Renal cortical epithelial cell (primary cell): ENCODE data around the gene ECT2. TPM values are rescaled to one million over a fixed set of nuclear protein-coding genes. Genes with fewer than 3 reads are reported as not detected.
A peak's percentile ranks its signal among the peaks of the same experiment; 100 is the strongest.

Source experiments
- DNase-seq: peaks from one replicate; pipeline ENCODE4 v3.0.0-alpha.2; 2011; ENCODE audit warnings: low read depth
- total RNA-seq: library from RNA; depleted of rRNA; stranded (reverse); fragments of >200 nt; gene quantifications from 2 replicates; pipeline ENCODE4 v1.2.3, GENCODE V29; 2014

ECT2 gene
- total RNA-seq, 1 donor from 2014 or later = 61.1 TPM

DNA sequence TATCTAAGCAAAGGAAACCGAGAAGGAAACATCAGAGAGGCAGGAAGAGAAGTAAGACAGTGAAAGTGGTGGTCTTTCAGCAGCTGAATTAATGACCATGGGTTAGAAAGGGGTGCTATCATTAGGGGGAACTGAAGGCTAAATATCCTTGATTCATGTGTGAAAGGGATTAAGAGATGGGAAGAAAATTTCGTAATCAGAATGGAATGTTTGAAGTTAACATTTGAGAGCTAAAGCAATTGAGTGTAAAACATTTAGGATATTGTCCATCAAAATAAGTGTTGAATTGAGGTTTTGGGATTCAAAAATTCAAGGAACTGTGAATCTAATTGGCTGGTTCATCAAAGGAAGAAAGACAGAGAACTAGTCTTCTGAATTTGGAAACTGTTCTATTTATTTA lies 4.1 kb upstream of the ECT2 start:
- DNase-seq = peak; percentile 65

DNA sequence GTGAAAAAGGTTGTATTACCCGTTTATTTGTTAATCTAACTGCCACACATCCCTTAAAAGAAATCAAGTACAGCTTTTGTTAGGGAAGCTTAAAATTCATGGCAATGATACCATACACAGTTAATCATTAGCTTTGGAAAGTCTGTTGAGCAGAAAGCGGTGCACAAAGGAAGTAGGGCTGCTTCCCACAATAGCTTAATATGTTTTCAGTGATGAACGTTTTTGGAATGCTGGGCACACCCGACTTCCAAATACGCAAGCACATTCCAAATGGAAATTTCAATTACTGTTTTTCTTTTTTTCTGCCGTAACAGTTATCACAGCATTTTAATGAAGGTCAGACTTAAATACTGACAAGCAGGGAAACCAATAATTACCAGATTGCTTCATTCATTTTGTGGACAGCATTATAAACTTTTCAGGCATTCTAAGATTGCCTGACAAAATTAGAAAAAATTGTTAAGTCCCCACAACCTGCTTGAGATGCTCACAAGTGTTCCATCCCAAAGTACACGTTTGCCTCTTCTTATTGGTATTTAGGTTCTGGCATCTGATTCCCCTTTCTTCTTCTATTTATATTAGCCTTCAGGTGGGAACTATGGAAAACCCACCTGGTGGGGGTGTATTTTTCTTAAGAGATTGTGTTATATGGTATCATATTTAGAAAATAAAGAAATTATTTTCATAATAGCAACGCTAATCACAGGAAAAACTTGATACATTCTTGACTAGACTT lies 1.1 kb upstream of the ECT2 start:
- peak; percentile 100 for DNase-seq

DNA sequence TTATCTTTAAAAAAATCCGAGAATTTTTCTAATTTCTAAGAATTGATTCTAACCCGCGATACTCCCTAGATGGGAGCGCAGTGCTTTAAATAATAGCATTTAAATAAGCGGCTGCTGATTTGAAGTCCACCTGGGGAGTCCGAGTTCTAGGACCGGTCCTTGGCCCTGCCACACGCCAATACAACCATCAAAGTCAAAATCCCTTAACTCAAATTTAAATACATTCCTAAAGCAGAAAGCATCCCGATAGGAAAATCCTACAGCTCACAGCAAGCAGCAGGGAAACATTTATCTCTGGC lies 508 bp upstream of the ECT2 start:
- DNase-seq = no peak

DNA sequence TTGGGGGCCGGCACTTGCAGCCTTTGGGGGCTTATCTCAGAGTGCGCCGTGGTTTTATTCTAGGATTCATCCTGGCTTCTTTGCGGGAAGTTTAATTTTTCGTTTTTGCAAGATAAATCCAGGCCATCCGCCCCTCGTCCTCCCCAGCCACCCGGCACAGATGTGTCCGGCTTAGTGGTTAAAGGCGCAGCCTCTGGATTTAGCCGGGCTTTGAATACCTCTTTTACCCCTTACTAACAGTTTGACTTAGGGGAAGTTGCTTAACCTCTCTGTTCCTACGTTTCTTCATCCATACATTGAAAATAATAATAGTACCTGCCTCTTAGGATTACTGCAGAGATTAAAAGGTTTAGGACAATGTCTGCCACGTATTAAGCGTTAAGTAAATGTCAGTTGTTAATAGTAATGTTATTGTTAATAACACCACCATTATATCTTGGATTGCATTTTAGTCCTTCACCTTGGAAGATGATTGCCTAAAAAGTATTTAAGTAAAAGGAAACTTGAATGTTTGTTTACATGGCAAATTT lies 714 bp downstream of the ECT2 start:
- DNase-seq = peak; percentile 29

DNA sequence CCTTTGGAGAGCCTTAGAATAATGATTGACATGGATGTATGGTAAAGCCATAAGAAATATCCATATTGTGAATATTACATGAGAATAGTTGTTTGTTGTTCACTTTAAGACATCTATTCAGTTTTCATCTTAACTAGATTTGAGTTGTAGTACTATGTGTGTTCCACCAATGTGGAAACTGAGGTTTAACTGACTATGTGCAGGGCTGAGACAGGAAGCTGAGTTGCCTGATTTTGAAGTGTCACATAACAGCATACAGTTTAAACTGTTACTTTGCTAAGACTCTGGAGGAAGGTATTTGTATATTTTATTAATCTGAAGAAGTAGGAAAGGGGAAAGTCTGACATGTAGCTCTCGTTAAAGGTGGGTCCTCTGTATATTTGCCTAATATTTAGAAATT lies 2.1 kb downstream of the ECT2 start:
- no peak for DNase-seq

DNA sequence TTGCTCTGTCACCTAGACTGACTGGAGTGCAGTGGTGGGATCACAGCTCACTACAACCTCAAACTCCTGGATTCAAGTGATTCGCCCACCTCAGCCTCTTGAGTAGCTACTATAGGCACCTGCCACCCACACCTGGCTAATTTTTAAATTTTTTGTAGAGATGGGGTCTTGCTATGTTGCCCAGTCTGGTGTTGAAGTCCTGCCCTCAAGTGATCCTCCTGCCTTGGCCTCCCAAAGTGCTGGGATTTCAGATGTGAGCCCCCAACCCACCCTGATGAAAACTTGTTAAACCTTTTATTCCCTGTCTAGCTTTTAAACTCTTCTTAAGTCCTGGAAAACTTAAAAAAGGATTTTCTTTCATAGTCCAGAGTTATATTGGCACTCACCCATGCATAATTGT lies 2.6 kb downstream of the ECT2 start:
- no peak for DNase-seq

DNA sequence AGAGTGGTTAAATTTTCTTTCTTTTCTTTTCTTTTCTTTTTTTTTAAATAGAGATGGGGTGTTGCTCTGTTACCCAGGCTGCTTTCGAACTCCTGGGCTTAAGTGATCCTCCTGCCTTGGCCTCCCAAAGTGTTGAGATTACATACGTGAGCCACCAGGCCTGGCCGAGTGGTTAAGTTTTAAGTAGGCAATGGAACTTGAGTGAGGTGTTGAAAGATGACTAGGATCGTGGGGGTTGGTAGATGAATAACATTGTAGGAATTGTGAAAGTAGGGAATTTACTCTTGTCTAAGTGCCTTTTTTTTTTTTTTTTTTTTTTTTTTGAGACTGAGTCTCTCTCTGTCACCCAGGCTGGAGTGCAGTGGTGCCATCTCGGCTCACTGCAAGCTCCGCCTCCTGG lies 9.9 kb downstream of the ECT2 start:
- peak; percentile 79 for DNase-seq

DNA sequence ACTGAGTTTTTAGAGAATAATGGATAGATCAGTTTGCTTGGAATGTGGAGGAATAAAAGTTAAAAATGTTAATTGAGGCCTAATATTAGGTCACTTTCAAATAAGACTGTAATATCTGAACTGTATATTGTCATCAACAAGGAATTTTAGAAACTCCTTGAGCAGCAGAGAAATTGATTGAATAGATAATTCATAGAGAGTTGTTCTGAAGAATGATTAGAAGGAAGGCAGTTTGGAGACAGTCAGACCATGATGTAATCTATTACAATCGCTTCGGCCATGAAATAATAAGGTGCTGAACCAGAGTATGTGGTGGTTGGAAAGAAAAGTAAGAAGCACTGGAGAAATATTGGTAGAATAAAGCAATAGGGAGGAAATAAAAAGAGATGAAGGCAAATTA lies 15.7 kb downstream of the ECT2 start:
- DNase-seq = no peak

DNA sequence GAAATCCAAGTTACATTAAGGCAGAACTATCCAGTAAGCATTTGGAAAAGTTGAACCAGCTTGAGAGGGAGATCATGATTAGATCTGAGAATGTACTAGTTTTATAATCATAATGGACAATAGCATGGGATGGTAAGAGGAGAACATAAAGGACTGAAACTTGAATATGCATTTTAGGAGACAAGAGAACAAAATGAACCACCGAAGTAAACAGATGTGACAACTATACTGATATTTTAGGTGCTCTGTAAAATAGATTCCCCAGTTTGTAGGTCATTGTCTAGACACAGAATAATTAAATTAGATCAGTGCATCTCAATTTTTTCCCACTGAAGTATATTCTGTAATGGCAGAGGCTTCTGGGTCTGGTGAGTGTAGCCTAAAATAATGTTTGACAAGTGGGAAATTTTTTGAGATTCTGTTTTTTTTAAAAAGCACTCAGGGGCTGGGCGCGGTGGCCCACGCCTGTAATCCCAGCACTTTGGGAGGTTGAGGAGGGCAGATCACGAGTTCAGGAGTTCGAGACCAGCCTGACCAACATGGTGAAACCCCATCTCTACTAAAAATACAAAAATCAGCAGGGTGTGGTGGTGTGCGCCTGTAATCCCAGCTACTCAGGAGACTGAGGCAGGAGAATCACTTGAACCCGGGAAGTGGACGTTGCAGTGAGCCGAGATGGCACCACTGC lies 16.3 kb downstream of the ECT2 start:
- no peak for DNase-seq

DNA sequence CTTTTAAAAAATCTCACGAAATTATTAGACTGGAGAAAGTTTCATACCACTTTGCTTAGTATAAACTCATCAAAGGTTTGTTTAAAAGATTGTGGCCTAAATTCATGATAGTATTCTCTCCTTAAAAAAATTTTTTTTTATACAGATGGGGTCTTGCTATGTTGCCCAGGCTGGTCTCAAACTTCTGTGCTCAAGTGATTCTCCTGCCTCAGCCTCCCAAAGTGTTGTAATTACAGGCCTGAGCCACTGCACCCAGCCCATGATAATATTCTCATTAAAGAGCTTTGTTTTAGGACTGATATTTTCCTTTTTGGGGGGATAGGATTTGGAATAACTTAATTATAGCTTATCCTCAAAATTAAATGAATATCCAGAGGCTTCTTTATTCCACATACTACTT lies 19.9 kb downstream of the ECT2 start:
- DNase-seq = no peak

DNA sequence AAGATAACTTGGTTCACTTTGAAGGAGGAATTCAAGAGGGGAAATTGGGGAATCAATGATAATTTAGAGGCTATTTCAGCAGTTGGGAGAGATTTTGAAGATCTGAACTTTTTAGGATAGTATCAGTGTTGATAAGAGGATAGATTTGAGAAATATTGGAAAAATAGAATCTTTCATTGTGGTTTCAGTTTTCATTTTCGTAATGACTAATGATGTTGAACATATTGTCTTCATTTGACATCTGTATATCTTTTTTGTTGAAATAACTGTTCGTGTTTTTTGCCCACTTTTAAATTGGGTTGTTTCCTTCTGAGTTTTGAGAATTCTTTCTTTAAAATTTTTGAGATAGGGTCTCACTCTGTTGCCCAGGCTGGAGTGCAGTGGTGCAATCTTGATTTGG lies 21.1 kb downstream of the ECT2 start:
- no peak for DNase-seq

DNA sequence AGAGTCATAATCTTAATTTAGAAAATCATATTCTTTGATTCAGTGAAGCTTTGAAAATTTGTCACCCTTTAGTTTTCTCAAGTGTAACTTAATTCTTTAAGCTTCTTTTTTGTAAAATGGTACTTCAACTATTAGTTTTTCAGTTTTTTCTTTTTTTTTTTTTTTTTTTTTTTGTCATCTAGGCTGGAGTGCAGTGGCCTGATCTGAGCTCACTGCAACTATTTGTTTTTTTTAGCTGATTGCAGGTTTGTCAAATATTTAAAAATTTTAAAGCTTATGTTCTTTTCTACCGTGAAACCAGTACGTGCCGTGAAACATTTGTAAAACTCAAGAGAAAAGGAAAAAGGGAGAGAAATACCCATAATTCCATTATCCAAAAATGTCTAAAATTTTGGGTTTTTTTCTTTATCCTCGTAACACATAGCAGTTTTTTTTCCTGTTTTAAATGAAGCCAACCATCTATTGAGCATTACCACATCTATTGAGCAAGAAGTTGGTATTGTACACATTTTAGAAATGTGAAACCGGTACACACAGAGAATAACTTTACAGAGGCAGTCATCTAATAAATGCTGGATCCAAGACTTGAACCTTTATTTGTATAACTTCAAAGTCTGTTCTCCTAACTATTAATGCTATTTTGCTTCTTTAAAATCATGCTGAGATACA lies 25.7 kb downstream of the ECT2 start:
- peak; percentile 24 for DNase-seq

DNA sequence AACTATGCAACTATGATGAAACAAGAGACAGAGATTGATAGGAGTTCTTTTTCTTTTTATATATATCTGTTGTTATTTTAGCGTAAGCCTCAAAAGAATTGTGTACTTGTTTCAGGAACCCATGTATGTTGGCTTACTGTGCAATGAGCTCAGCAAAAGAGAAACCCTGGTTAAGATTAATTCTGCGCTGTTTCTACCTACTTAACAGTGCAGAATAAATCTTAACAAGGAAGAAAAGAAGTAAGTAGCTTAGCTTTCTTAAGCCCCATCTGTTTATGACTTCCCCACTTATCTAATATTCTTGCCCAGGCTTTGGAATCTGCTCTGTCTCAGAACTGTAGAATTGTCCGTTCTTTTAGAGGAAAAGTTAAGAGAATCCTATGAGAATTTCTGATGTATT lies 27.4 kb downstream of the ECT2 start:
- DNase-seq = no peak

DNA sequence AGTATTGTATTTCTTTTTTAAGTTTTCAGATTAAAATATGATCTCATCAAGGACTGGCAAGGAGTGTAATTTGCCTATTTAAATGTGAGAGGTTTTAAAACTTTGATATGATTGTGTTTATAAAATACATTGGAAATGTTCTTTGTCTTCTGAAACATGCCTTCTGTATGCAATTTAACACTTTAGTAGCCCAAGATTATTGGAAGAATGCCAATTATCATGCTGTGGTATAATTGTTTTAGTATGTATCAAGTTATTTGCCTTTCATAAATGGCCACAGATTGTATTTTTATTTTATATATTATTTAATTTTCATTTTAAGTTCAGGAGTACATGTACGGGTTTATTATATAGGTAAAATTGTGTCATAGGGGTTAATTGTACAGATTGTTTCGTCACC lies 31.7 kb downstream of the ECT2 start:
- no peak for DNase-seq

DNA sequence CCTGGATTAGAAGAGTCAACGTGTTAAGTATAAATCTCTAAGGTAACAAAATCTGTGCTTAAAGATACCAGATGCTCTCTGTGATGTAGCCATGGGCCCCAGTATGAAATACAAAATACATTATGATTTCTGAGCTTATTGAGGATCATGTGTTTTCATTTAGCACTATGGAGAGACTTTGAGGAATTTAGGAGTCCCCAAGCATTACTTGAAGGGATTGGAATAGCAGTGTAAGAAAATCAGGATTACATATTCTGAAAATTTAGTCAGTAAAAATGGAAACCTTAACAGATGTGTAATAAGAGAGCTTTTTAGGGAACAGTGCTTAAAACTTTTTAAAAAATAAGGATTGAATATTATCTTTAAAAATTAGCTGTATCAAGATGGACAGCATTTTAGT lies 35.5 kb downstream of the ECT2 start:
- DNase-seq = no peak

DNA sequence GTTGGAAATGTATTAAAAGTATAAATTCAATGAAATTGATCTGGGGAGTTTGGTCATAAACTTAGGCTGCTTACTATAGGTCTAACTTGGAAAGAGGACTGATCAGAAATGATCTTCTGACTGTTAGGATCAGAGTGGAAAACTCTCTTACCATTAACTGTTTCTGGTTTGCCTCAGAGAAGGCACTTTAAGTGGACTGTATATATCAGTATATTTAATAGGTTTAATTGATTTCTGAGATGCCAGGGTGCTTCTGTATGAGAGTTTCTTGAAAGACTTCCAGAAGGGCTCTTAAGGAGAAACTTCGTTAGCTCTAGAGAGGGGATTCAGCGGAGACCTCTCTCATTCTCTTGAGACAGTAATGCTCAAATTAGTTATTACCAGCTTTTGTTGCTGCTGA lies 36.5 kb downstream of the ECT2 start:
- no peak for DNase-seq

DNA sequence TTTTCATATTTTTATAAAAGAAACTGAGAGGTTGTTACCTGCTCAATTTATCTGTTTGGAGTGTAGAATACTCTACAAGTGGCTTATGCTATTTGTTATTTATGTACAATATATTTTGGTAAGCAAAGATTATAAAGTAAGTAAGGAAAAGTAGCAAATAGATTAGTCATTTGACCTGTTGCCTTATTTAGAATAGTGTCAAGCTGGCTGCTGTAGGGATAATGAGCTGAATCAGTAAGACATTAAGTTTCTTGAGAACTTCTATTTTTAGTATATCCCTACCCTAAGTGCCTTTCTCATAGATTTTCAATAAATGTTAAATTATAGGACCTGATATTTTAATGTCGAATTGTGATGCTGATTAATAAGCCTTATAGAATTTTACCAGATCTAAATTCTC lies 37.2 kb downstream of the ECT2 start:
- DNase-seq = peak; percentile 79

DNA sequence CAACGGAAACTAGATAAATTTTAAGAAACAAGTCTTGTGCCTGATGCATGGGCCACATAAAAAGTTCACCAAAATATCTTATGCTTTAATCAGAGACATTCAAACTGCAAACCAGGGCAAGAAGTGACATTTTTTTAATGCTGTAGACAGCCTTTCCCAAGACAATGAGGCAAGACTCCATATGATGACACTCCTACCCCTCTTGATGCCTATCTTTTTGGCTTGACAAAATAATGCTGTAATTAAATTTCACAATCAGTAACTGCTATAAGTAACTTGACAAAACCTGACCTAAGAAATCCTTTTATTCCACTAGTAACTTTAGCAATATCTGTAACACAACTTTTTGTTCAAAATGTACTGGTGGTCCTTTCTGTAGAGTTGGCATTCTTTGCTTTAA lies 48.7 kb downstream of the ECT2 start:
- no peak for DNase-seq

DNA sequence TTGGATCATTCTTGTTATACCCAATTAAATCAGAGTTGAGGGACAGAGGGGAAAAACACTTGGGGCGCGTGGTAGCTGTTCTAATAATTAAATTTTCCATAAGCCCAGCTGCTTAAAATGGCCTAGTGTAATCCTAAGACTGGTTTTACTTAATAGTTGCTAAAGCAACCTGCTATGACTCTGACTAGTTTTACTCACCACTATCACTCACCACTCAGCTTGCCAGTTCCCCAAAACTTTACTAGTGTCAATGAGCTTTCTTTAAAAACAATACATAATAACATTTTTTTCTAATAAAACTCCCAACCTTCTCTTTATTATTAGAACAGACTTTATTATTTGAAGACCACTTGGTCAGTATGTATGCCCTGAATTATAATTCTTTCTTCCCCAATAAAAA lies 49.6 kb downstream of the ECT2 start:
- DNase-seq = no peak

DNA sequence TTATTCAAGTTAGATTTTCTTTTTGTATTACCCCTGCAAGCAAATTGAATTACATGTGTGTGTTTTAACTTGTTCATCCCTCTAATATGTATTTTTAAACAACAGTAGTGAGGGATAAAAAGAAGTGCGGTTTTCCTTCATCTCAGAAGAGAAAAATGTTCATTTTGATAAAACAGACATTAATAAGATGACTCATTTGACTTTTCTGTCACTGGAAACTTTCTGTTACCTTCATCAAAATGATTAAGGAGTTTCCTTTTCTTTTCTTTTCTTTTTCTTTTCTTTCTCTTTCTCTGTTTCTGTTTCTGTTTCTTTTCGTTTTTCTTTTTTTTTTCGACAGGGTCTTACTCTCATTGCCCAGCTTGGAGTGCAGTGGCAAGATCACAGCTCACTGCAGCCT lies 53.0 kb downstream of the ECT2 start:
- DNase-seq = no peak

DNA sequence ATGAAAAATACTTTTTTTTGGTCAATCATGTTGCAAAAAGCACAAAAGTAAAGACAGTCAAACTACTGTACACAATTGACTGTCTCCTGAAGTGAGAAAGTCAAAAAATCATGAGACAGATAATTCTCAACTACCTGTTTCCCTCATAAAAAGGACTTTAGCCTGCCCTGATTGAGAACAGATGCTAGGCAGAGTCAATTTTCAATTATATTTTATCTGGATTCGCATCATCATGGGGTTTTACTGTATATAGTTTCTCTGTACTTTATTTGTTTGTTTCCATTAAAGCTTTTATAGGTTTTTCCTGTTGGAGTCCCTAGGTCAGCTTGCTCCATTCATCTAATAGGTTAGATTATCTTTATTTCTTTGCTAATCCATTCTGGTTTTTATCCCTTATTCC lies 53.8 kb downstream of the ECT2 start:
- no peak for DNase-seq

DNA sequence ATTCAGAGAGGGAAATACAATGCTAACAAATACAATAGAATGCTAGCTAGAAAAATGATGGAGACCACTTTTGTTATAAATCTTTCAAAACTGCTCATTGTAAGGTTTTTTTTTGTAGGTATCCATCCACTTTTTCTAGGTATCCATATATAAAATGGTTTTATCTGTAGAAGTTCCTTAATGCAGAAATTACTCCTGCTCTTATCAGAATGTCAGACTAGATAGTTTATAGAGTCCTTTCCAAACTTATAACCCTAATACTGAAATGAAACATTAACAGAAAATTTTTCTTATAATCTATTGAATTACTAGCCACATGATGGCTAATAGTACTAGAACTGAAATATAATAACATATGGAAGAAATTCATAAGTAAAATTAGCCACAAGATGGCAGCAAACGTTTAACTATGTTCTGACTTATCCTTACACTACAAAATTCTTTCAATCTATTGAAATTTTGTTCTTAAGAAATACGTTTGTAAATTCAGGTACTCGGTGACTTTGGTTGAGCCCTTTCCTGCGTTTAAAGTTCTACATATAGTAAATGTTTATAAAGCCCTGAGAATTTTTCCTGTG lies 58.5 kb downstream of the ECT2 start:
- DNase-seq = peak; percentile 47

DNA sequence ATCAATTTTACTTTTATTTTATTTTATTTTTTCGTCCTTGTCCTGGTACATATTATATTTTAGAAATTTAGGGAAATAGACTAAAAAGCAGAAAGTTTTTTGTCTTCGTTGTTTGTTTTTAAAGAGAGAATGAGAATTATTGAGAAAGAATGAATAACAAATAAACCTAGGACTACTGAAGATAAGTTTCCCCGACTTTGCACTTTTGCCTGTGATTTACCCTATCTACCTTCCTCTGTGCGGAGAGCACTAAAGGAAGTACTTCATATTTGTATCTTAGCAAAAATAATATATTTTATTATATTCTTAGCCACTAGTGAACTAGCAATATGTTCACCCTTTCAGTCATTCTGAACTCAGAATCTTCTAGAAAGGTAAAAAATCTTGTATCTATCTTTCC lies 60.6 kb downstream of the ECT2 start:
- DNase-seq = no peak
